HCT116 (cell line): ENCODE measurements around the gene CFAP410. TPM values are rescaled to one million over a fixed set of nuclear protein-coding genes. Genes with fewer than 3 reads are reported as not detected.

ENCODE experiments used
- ATAC-seq: fragments of 200-7000 bp; cut with Tn5 transposase; 2 replicates; pipeline ENCODE4 v1.9.1; 2020; ENCODE audit warnings: mild to moderate bottlenecking, moderate library complexity
- BruUV-seq: library from RNA; stranded (reverse); fragments of 400-500 nt; replicated peaks from 2 replicates; lab custom pipeline; 2021; lab: Mats Ljungman, UMichigan
- CTCF ChIA-PET: fragments of 300-600 bp; sonication (Branson Sonifier 250); formaldehyde crosslinking; loops from one replicate; lab custom pipeline; 2021; ENCODE audit warnings: antibody characterized with exemption; lab: Charles Lee
- POLR2A ChIA-PET: fragments of 300-600, 350-600 bp; sonication (Branson Sonifier 250); formaldehyde crosslinking; loops from one replicate; lab custom pipeline; 2021; ENCODE audit warnings: antibody characterized with exemption; lab: Charles Lee
- RAD21 ChIA-PET, 2 experiments: fragments of 300-600 bp; sonication (Branson Sonifier 250); formaldehyde crosslinking; loops; one replicate each; lab custom pipeline; 2023; ENCODE audit warnings: low total read pairs in 2 of 2; ENCODE audit not compliant: uncharacterized antibody in 2 of 2, unreplicated experiment in 2 of 2, low non-redundant PET in 1 of 2; lab: Charles Lee
- DNase-seq: peaks from one replicate; pipeline ENCODE4 v3.0.0-alpha.2; 2010; ENCODE audit warnings: low read depth, low spot score
- H2AFZ ChIP-seq: fragments of 200-600 bp; shearing (Covaris generic), sonication (generic); 2 replicates; pipeline ENCODE4 v1.6.1; 2017; ENCODE audit warnings: low read depth, mixed run types, mixed read lengths, antibody characterized with exemption, low read length; ENCODE audit not compliant: poor library complexity, severe bottlenecking
- H3K27ac ChIP-seq: 2 replicates; pipeline ENCODE4 v1.5.1; 2012; ENCODE audit warnings: low read depth, low read length
- H3K27me3 ChIP-seq: fragments of 200-600 bp; sonication (generic); 2 replicates; pipeline ENCODE4 v1.6.1; 2016; ENCODE audit warnings: mixed run types, low read length, mixed read lengths; ENCODE audit not compliant: insufficient read depth
- H3K36me3 ChIP-seq, 2 experiments: fragments of 200-500 bp in 1 of 2; fragments of 200-600 bp in 1 of 2; sonication (Bioruptor generic) in 1 of 2; sonication (generic) in 1 of 2; 2 replicates each; pipeline versions ENCODE4 v1.5.1 to v1.6.1; 2014 to 2016; ENCODE audit warnings: low read length in 2 of 2, inconsistent platforms in 1 of 2, mixed read lengths in 1 of 2, mixed run types in 1 of 2; ENCODE audit not compliant: insufficient read depth in 2 of 2, control insufficient read depth in 1 of 2
- H3K4me1 ChIP-seq, 2 experiments: fragments of 200-600 bp in 1 of 2; sonication (generic) in 1 of 2; 2 replicates each; pipeline versions ENCODE4 v1.5.1 to v1.6.1; 2012 to 2017; ENCODE audit warnings: low read length in 2 of 2, inconsistent platforms in 1 of 2, mild to moderate bottlenecking in 1 of 2, mixed read lengths in 1 of 2, mixed run types in 1 of 2, moderate library complexity in 1 of 2; ENCODE audit not compliant: insufficient read depth in 2 of 2, control insufficient read depth in 1 of 2
- H3K4me2 ChIP-seq: fragments of 200-600 bp; sonication (generic); 2 replicates; pipeline ENCODE4 v1.6.1; 2017; ENCODE audit warnings: mixed run types, low read length, mixed read lengths
- H3K4me3 ChIP-seq, 2 experiments: fragments of 200-600 bp in 1 of 2; sonication (generic) in 1 of 2; replicated peaks in 1 of 2; 2 replicates each; pipeline ENCODE4 v1.5.1; 2011 to 2016; ENCODE audit warnings: low read length in 2 of 2, control low read depth in 1 of 2, low read depth in 1 of 2, mild to moderate bottlenecking in 1 of 2, mixed read lengths in 1 of 2, mixed run types in 1 of 2
- H3K79me2 ChIP-seq: fragments of 200-600 bp; sonication (generic); 2 replicates; pipeline ENCODE4 v1.6.1; 2017; ENCODE audit warnings: mild to moderate bottlenecking, mixed run types, low read length, moderate library complexity, mixed read lengths; ENCODE audit not compliant: insufficient read depth
- H3K9ac ChIP-seq: fragments of 200-600 bp; sonication (generic); 2 replicates; pipeline ENCODE4 v1.6.1; 2016; ENCODE audit warnings: low read length, mixed read lengths
- H3K9me2 ChIP-seq: fragments of 200-600 bp; sonication (generic), shearing (Covaris generic); 2 replicates; pipeline ENCODE4 v1.6.1; 2017; ENCODE audit warnings: mixed run types, mild to moderate bottlenecking, moderate library complexity; ENCODE audit not compliant: insufficient read depth
- H3K9me3 ChIP-seq, 2 experiments: fragments of 200-500 bp in 1 of 2; fragments of 200-600 bp in 1 of 2; sonication (Bioruptor generic) in 1 of 2; sonication (generic) in 1 of 2; 2 replicates each; pipeline ENCODE4 v1.6.1; 2014 to 2017; ENCODE audit warnings: low read length in 2 of 2, mixed read lengths in 2 of 2, inconsistent platforms in 1 of 2, low read depth in 1 of 2, mild to moderate bottlenecking in 1 of 2, mixed run types in 1 of 2, moderate library complexity in 1 of 2; ENCODE audit not compliant: control insufficient read depth in 1 of 2, insufficient read depth in 1 of 2
- H4K20me1 ChIP-seq: fragments of 200-600 bp; sonication (generic), shearing (Covaris generic); 2 replicates; pipeline ENCODE4 v1.6.1; 2017; ENCODE audit warnings: mixed run types, mild to moderate bottlenecking, moderate library complexity; ENCODE audit not compliant: insufficient read depth
- CEBPB ChIP-seq: IDR thresholded peaks from 2 replicates; pipeline ENCODE4 v1.6.1; 2012; ENCODE audit warnings: low read depth
- CTCF ChIP-seq, 3 experiments: fragments of 200-600 bp in 1 of 3; sonication (generic) in 1 of 3; IDR thresholded peaks in 2 of 3; conservative IDR thresholded peaks in 1 of 3; 2 replicates each; pipeline ENCODE4 v1.5.1; 2012 to 2017; ENCODE audit warnings: low read depth in 2 of 3, low read length in 2 of 3, antibody characterized with exemption in 1 of 3, borderline replicate concordance in 1 of 3, control low read depth in 1 of 3, mild to moderate bottlenecking in 1 of 3, mixed read lengths in 1 of 3, mixed run types in 1 of 3, moderate library complexity in 1 of 3; ENCODE audit not compliant: insufficient read depth in 1 of 3
- FOSL1 ChIP-seq: IDR thresholded peaks from 2 replicates; pipeline ENCODE4 v1.6.1; 2012; ENCODE audit warnings: low read depth
- JUND ChIP-seq: IDR thresholded peaks from 2 replicates; pipeline ENCODE4 v1.6.1; 2012
- POLR2A ChIP-seq: IDR thresholded peaks from 2 replicates; pipeline ENCODE4 v1.7.0; 2011; ENCODE audit warnings: borderline replicate concordance; ENCODE audit not compliant: insufficient read depth, insufficient read length; ENCODE audit errors: extremely low read depth
- POLR2AphosphoS5 ChIP-seq: IDR thresholded peaks from 2 replicates; pipeline ENCODE4 v1.6.1; 2011; ENCODE audit warnings: mild to moderate bottlenecking, low read depth, low read length, moderate library complexity
- SIN3A ChIP-seq: IDR thresholded peaks from 2 replicates; pipeline ENCODE4 v1.6.1; 2012; ENCODE audit warnings: low read depth
- SP1 ChIP-seq: IDR thresholded peaks from 2 replicates; pipeline ENCODE4 v1.6.1; 2012; ENCODE audit warnings: low read depth
- SRF ChIP-seq: IDR thresholded peaks from 2 replicates; pipeline ENCODE4 v1.6.1; 2012; ENCODE audit warnings: low read depth
- TCF7L2 ChIP-seq: IDR thresholded peaks from 2 replicates; pipeline ENCODE4 v1.7.0; 2011; ENCODE audit warnings: borderline replicate concordance, inconsistent platforms; ENCODE audit not compliant: insufficient read depth, insufficient read length; ENCODE audit errors: extremely low read depth
- YY1 ChIP-seq: IDR thresholded peaks from 2 replicates; pipeline ENCODE4 v1.6.1; 2011; ENCODE audit warnings: low read length, low read depth, moderate library complexity, mild to moderate bottlenecking; ENCODE audit not compliant: insufficient replicate concordance; ENCODE audit errors: extremely low read depth
- ZBTB33 ChIP-seq: IDR thresholded peaks from 2 replicates; pipeline ENCODE4 v1.6.1; 2011; ENCODE audit warnings: mild to moderate bottlenecking, low read length, moderate library complexity; ENCODE audit not compliant: insufficient replicate concordance; ENCODE audit errors: extremely low read depth
- ZFX ChIP-seq: fragments of 450-650 bp; IDR thresholded peaks from 2 replicates; pipeline ENCODE4 v1.6.1; 2017
- intact Hi-C: fragments of 100-400 bp; cut with micrococcal nuclease; formaldehyde crosslinking; loops from 2 replicates; pipeline ENCODE4 v1.10.0; 2022
- total RNA-seq: library from RNA; stranded (reverse); gene quantifications from one replicate; pipeline ENCODE4 v1.2.1, GENCODE V29; 2021; ENCODE audit not compliant: unreplicated experiment
- TF ChIP-seq, protein P1 (sequence below): IDR thresholded peaks from 2 replicates; pipeline ENCODE4 v1.6.1; 2012; ENCODE audit warnings: low read depth

Gene CFAP410
- total RNA-seq, 1 experiment from 2014 or later = 15.3 TPM

- ChIA-PET POLR2A (interaction anchor here (0.6 kb wide), 1 partner anchor 463 kb away, joined by 3 read pairs; no protein-coding TSS in a partner anchor), RAD21 (no interaction called here), CTCF (no interaction called here)
- no peaks in the 10 kb centered on the region for H3K9me2 ChIP-seq
- H3K79me2 ChIP-seq = no peaks in the 10 kb centered on the region
- ATAC-seq (no peak), DNase-seq (no peak)
- H3K9me3 ChIP-seq = no peaks in the 10 kb centered on the region
- no peak overlapping the region for H3K4me2 ChIP-seq
- peaks cover 6 to 8% of the 10 kb centered on the region in 2 experiments; a peak in 3 of 4 replicates for H3K4me1 ChIP-seq
- H4K20me1 ChIP-seq = no peaks in the 10 kb centered on the region
- intact Hi-C loops = no loop called here
- H3K4me3 ChIP-seq = no peak overlapping the region
- no peak overlapping the region for H3K9ac ChIP-seq
- H3K36me3 ChIP-seq = no peaks in the 10 kb centered on the region
- BruUV-seq = no TSS peak
- no peaks in the 10 kb centered on the region for H3K27me3 ChIP-seq
- no peak overlapping the region for H3K27ac ChIP-seq
- TF ChIP-seq ZBTB33 = no peak
- no peak for TF ChIP-seq POLR2AphosphoS5
- no peak for TF ChIP-seq SP1
- no peak for TF ChIP-seq POLR2A
- TF ChIP-seq CTCF (IDR thresholded peaks at IDR 0.05 in 2 of 3, conservative IDR thresholded peaks at IDR 0.05 in 1 of 3; ENCODE audit: borderline replicate concordance in 1 of 3, insufficient read depth in 1 of 3, low read depth in 2 of 3, low read length in 2 of 3) = no peak
- no peak for TF ChIP-seq SRF
- no peak for TF ChIP-seq JUND
- TF ChIP-seq ZFX = no peak
- TF ChIP-seq FOSL1 = no peak
- TF ChIP-seq CEBPB = no peak
- TF ChIP-seq, protein P1, sequence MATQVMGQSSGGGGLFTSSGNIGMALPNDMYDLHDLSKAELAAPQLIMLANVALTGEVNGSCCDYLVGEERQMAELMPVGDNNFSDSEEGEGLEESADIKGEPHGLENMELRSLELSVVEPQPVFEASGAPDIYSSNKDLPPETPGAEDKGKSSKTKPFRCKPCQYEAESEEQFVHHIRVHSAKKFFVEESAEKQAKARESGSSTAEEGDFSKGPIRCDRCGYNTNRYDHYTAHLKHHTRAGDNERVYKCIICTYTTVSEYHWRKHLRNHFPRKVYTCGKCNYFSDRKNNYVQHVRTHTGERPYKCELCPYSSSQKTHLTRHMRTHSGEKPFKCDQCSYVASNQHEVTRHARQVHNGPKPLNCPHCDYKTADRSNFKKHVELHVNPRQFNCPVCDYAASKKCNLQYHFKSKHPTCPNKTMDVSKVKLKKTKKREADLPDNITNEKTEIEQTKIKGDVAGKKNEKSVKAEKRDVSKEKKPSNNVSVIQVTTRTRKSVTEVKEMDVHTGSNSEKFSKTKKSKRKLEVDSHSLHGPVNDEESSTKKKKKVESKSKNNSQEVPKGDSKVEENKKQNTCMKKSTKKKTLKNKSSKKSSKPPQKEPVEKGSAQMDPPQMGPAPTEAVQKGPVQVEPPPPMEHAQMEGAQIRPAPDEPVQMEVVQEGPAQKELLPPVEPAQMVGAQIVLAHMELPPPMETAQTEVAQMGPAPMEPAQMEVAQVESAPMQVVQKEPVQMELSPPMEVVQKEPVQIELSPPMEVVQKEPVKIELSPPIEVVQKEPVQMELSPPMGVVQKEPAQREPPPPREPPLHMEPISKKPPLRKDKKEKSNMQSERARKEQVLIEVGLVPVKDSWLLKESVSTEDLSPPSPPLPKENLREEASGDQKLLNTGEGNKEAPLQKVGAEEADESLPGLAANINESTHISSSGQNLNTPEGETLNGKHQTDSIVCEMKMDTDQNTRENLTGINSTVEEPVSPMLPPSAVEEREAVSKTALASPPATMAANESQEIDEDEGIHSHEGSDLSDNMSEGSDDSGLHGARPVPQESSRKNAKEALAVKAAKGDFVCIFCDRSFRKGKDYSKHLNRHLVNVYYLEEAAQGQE = no peak
- no peak for TF ChIP-seq SIN3A
- no peak for TF ChIP-seq YY1
- TF ChIP-seq TCF7L2 = no peak
- H2AFZ ChIP-seq = no peak overlapping the region
These were observed 4.7 kb downstream of the CFAP410 start for GRCh38 chr21:44334329-44335030.
